ENCODE data around the gene CCDC142. TPM values are rescaled to one million over a fixed set of nuclear protein-coding genes. Genes with fewer than 3 reads are reported as not detected.
A peak's percentile ranks its signal among the peaks of the same experiment; 100 is the strongest.

CCDC142 gene
- polyA plus RNA-seq, 1 of the 3 experiments (the other 2 are of a cell fraction): 8.7 TPM

- no peaks in the 10 kb centered on the region for H3K27me3 ChIP-seq (ENCODE audit: insufficient read depth)
- peak within 1 kb of the TSS; percentile 83 for H2AFZ ChIP-seq (ENCODE audit: low read depth)
- POLR2A ChIA-PET: interaction anchor here (0.7 to 2.5 kb wide), 10 partner anchors 9 to 75 kb away, joined by 4 to 13 read pairs (median 5); partner anchors contain the start of genes CCDC142, INO80B, MRPL53 and PCGF1
- peaks cover 13 to 24% of the 10 kb centered on the region in 2 experiments for H3K4me1 ChIP-seq (ENCODE audit: control insufficient read depth in 1 of 2, insufficient read depth in 2 of 2, low read depth in 1 of 2, low read length in 1 of 2)
- H3K9ac ChIP-seq: peak within 1 kb of the TSS; percentile 90
- WGBS (ENCODE audit: low lambda C conversion rate): 1% methylated on average over 30 of the region's 87 CpGs
- peaks cover 45% of the 10 kb centered on the region for H3K79me2 ChIP-seq (ENCODE audit: insufficient read depth)
- H3K27ac ChIP-seq (ENCODE audit: low read depth in 2 of 2, low read length in 1 of 2): peak within 1 kb of the TSS; percentile 68 to 92
- no peaks in the 10 kb centered on the region for H3K9me3 ChIP-seq
- CTCF ChIA-PET: interaction anchor here (0.9 to 7.8 kb wide), 8 partner anchors 15 to 65 kb away, joined by 3 to 102 read pairs (median 10); partner anchors contain the start of genes CCDC142, LBX2, PCGF1 and TLX2
- H3K4me3 ChIP-seq (ENCODE audit: low read depth in 2 of 2, low read length in 1 of 2): peak within 1 kb of the TSS; percentile 83 to 99
- H3F3A ChIP-seq (replicated peaks; ENCODE audit: insufficient read depth): peaks cover 18% of the 10 kb centered on the region
- peaks cover 27 to 51% of the 10 kb centered on the region in 2 experiments for H3K36me3 ChIP-seq (replicated peaks in 1 of 2; ENCODE audit: control insufficient read depth in 1 of 2, insufficient read depth in 2 of 2, low read length in 1 of 2)
- no peaks in the 10 kb centered on the region for H3K9me2 ChIP-seq
- no peaks in the 10 kb centered on the region for H4K20me1 ChIP-seq (ENCODE audit: insufficient read depth)
- TF ChIP-seq ELF1 (IDR thresholded peaks at IDR 0.05) (peak; percentile 91), GABPA (IDR thresholded peaks at IDR 0.05; ENCODE audit: low read depth) (peak; percentile 86), REST (IDR thresholded peaks at IDR 0.05; ENCODE audit: low read depth, low read length) (no peak), MXI1 (IDR thresholded peaks at IDR 0.05; ENCODE audit: low read depth, low read length) (peak; percentile 70), CHD2 (IDR thresholded peaks at IDR 0.05; ENCODE audit: low read length, partially characterized antibody) (peak; percentile 85), ZBTB33 (IDR thresholded peaks at IDR 0.05; ENCODE audit: borderline replicate concordance, low read depth) (no peak), MAX (IDR thresholded peaks at IDR 0.05; ENCODE audit: low read depth) (peak; percentile 72), NRF1 (IDR thresholded peaks at IDR 0.05; ENCODE audit: low read depth, low read length) (peak; percentile 32; the same call in 1 of the 2 replicates), YY1 (IDR thresholded peaks at IDR 0.05; ENCODE audit: low read depth) (peak; percentile 98), TAF1 (IDR thresholded peaks at IDR 0.05; ENCODE audit: borderline replicate concordance, low read depth, low read length) (peak; percentile 95), RAD21 (IDR thresholded peaks at IDR 0.05; ENCODE audit: low read length) (0 out of 2 replicates have a peak, but pooled peaks have one; percentile 4), POLR2AphosphoS5 (IDR thresholded peaks at IDR 0.05; ENCODE audit: low read depth, low read length) (peak; percentile 88), SIN3A (IDR thresholded peaks at IDR 0.05; ENCODE audit: borderline replicate concordance, low read depth, low read length) (peak; percentile 59; the same call in 1 of the 2 replicates), RXRA (IDR thresholded peaks at IDR 0.05; ENCODE audit: borderline replicate concordance, low read depth) (no peak), TCF12 (IDR thresholded peaks at IDR 0.05) (0 out of 2 replicates have a peak, but pooled peaks have one; percentile 4), USF1 (IDR thresholded peaks at IDR 0.05; ENCODE audit: borderline replicate concordance, low read depth) (no peak), PBX3 (IDR thresholded peaks at IDR 0.05) (peak; percentile 25), JUND (IDR thresholded peaks at IDR 0.05) (0 out of 2 replicates have a peak, but pooled peaks have one; percentile 6)
- H3K4me2 ChIP-seq: peak within 1 kb of the TSS; percentile 90
- DNase-seq: peak; percentile 98
These were observed 46.8 kb upstream of the CCDC142 start, which contains the start of the genes AUP1 and HTRA2 for GRCh38 chr2:74529357-74530238. AUP1 (minus strand) TSS chr2:74529706; CDS start chr2:74529629, 77 bp downstream. HTRA2 (plus strand) TSS chr2:74529933; CDS start chr2:74530007, 74 bp downstream.

Measured in SK-N-SH (cell line).